PC-9 (cell line): Measurements from ENCODE around the gene CDHR2. TPM values are rescaled to one million over a fixed set of nuclear protein-coding genes. Genes with fewer than 3 reads are reported as not detected.

ENCODE experiments used
- BruUV-seq: library from RNA; stranded (reverse); fragments of 400-500 nt; replicated peaks from 2 replicates; lab custom pipeline; 2021; lab: Mats Ljungman, UMichigan
- CTCF ChIA-PET: fragments of 300-600 bp; sonication (Branson Sonifier 250); formaldehyde crosslinking; loops from one replicate; lab custom pipeline; 2022; ENCODE audit warnings: antibody characterized with exemption; lab: Charles Lee
- POLR2A ChIA-PET: fragments of 300-600 bp; sonication (Branson Sonifier 250); formaldehyde crosslinking; loops from one replicate; lab custom pipeline; 2022; ENCODE audit warnings: antibody characterized with exemption; ENCODE audit not compliant: unreplicated experiment; lab: Charles Lee
- DNase-seq, 2 experiments: peaks; one replicate each; pipeline versions ENCODE4 v3.0.0 to v3.0.0-alpha.2; 2015 to 2022; ENCODE audit warnings: mixed read lengths in 1 of 2
- H2AFZ ChIP-seq: fragments of 200-600 bp; sonication (generic); 2 replicates; pipeline ENCODE4 v1.8.1; 2017; ENCODE audit warnings: antibody characterized with exemption
- H3F3A ChIP-seq: fragments of 200-600 bp; sonication (generic); 2 replicates; pipeline ENCODE4 v1.8.1; 2017; ENCODE audit warnings: antibody characterized with exemption, mild to moderate bottlenecking, low read depth; ENCODE audit not compliant: insufficient read depth
- H3K27ac ChIP-seq: fragments of 200-600 bp; sonication (generic); 2 replicates; pipeline ENCODE4 v1.6.1; 2016; ENCODE audit warnings: mixed run types
- H3K27me3 ChIP-seq: fragments of 200-600 bp; sonication (generic); 2 replicates; pipeline ENCODE4 v1.6.1; 2016; ENCODE audit warnings: low read depth, mixed run types; ENCODE audit not compliant: insufficient read depth
- H3K36me3 ChIP-seq: fragments of 200-600 bp; sonication (generic); 2 replicates; pipeline ENCODE4 v1.6.1; 2016; ENCODE audit warnings: low read depth, mixed run types
- H3K4me1 ChIP-seq: fragments of 200-600 bp; sonication (generic); replicated peaks from 2 replicates; pipeline ENCODE4 v1.6.1; 2016; ENCODE audit warnings: mixed run types; ENCODE audit not compliant: insufficient read depth
- H3K4me2 ChIP-seq: fragments of 200-600 bp; sonication (generic); 2 replicates; pipeline ENCODE4 v1.6.1; 2017; ENCODE audit warnings: mixed run types
- H3K4me3 ChIP-seq: fragments of 200-600 bp; sonication (generic); 2 replicates; pipeline ENCODE4 v1.6.1; 2016; ENCODE audit warnings: mixed run types
- H3K79me2 ChIP-seq: fragments of 200-600 bp; sonication (generic); 2 replicates; pipeline ENCODE4 v1.6.1; 2017; ENCODE audit warnings: low read depth, mixed run types
- H3K9me2 ChIP-seq: fragments of 200-600 bp; sonication (generic); 2 replicates; pipeline ENCODE4 v1.8.1; 2017; ENCODE audit warnings: mild to moderate bottlenecking; ENCODE audit not compliant: insufficient read depth
- H3K9me3 ChIP-seq: fragments of 200-600 bp; sonication (generic); 2 replicates; pipeline ENCODE4 v1.8.1; 2016; ENCODE audit warnings: low read depth; ENCODE audit not compliant: insufficient read depth
- H4K20me1 ChIP-seq: fragments of 200-600 bp; sonication (generic); 2 replicates; pipeline ENCODE4 v1.8.1; 2017; ENCODE audit not compliant: insufficient read depth
- CTCF ChIP-seq: fragments of 200-600 bp; sonication (generic); conservative IDR thresholded peaks from 2 replicates; pipeline ENCODE4 v1.6.1; 2017; ENCODE audit warnings: mixed run types, antibody characterized with exemption, mild to moderate bottlenecking, moderate library complexity
- EZH2 ChIP-seq: fragments of 200-600 bp; sonication (generic); IDR thresholded peaks from 2 replicates; pipeline ENCODE4 v1.8.0; 2017; ENCODE audit warnings: antibody characterized with exemption, low read depth
- intact Hi-C: fragments of 100-400 bp; cut with micrococcal nuclease; formaldehyde crosslinking; loops from one replicate; pipeline ENCODE4 v1.10.0; 2022; ENCODE audit not compliant: unreplicated experiment
- total RNA-seq: library from RNA; stranded (reverse); gene quantifications from 2 replicates; pipeline ENCODE4 v1.2.3, GENCODE V29; 2021

CDHR2 gene
- total RNA-seq, 1 experiment from 2014 or later: not detected

GRCh38 chr5:176629853-176630680 lies 80.9 kb downstream of the CDHR2 start, which contains the start of the genes EIF4E1B and SNCB:
EIF4E1B (plus strand) TSS chr5:176630675; CDS start chr5:176642788, 12,113 bp downstream.
SNCB (minus strand) TSS chr5:176630534; CDS start chr5:176629654, 880 bp downstream.
- no TSS peak for BruUV-seq
- Histone ChIP-seq H2AFZ (no peak within 1 kb of the TSS), H3K4me2 (peak within 1 kb of the TSS; percentile 67), H3K36me3 (no peaks in the 10 kb centered on the region), H3K27me3 (peaks cover 38% of the 10 kb centered on the region), H3K4me3 (peak within 1 kb of the TSS; percentile 40; the same call in 1 of the 2 replicates), H3K9me2 (no peaks in the 10 kb centered on the region), H4K20me1 (no peaks in the 10 kb centered on the region), H3K79me2 (no peaks in the 10 kb centered on the region), H3F3A (0 out of 2 replicates have a peak, but pooled peaks cover 3% of the 10 kb centered on the region), H3K27ac (no peak within 1 kb of the TSS), H3K9me3 (no peaks in the 10 kb centered on the region), H3K4me1 (no peaks in the 10 kb centered on the region)
- DNase-seq: peak in 1 of 2 experiments; percentile 39
- intact Hi-C loops: no loop called here
- ChIA-PET POLR2A (no interaction called here), CTCF (interaction anchor here (0.6 kb wide), 1 partner anchor 44 kb away, joined by 3 read pairs; no protein-coding TSS in a partner anchor)
- TF ChIP-seq EZH2 (no peak), CTCF (no peak)

- CTCF ChIA-PET: no interaction called here
- intact Hi-C loops: no loop called here
- TF ChIP-seq CTCF: no peak
- TF ChIP-seq EZH2: no peak
- Histone ChIP-seq H3K4me1 (no peaks in the 10 kb centered on the region), H3K36me3 (no peaks in the 10 kb centered on the region), H3F3A (0 out of 2 replicates have a peak, but pooled peaks cover 3% of the 10 kb centered on the region), H2AFZ (no peak overlapping the region), H4K20me1 (no peaks in the 10 kb centered on the region), H3K79me2 (no peaks in the 10 kb centered on the region), H3K27me3 (peaks cover 44% of the 10 kb centered on the region), H3K9me3 (no peaks in the 10 kb centered on the region), H3K4me2 (peak overlapping the region; percentile 67), H3K27ac (no peak overlapping the region), H3K9me2 (no peaks in the 10 kb centered on the region), H3K4me3 (peak overlapping the region; percentile 40; the same call in 1 of the 2 replicates)
- BruUV-seq: no TSS peak
- DNase-seq: no peak
- POLR2A ChIA-PET: no interaction called here
Measured at GRCh38 chr5:176630681-176631222, 81.6 kb downstream of the CDHR2 start.

- Histone ChIP-seq H3K79me2 (no peaks in the 10 kb centered on the region), H3K9me3 (no peaks in the 10 kb centered on the region), H3K27me3 (peaks cover 49% of the 10 kb centered on the region), H3K36me3 (no peaks in the 10 kb centered on the region), H2AFZ (no peak overlapping the region), H3K4me3 (no peak overlapping the region), H3K4me1 (no peaks in the 10 kb centered on the region), H3K27ac (no peak overlapping the region), H3K9me2 (no peaks in the 10 kb centered on the region), H3F3A (0 out of 2 replicates have a peak, but pooled peaks cover 6% of the 10 kb centered on the region), H4K20me1 (no peaks in the 10 kb centered on the region), H3K4me2 (no peak overlapping the region)
- intact Hi-C loops: no loop called here
- TF ChIP-seq CTCF (no peak), EZH2 (no peak)
- ChIA-PET CTCF (no interaction called here), POLR2A (no interaction called here)
- no TSS peak for BruUV-seq
- DNase-seq: no peak
Measured at GRCh38 chr5:176631383-176632200, 82.5 kb downstream of the CDHR2 start.
